ENCODE data around the gene SFT2D1. TPM values are rescaled to one million over a fixed set of nuclear protein-coding genes. Genes with fewer than 3 reads are reported as not detected.
A peak's percentile ranks its signal among the peaks of the same experiment; 100 is the strongest.

The SFT2D1 gene
- total RNA-seq, 1 donor from 2014 or later = 19.8 TPM

- DNase-seq (ENCODE audit: low read depth in 2 of 2) = no peak
These were observed 7.5 kb downstream of the SFT2D1 start for GRCh38 chr6:166334878-166335277.

- no peak for DNase-seq (ENCODE audit: low read depth in 2 of 2)
These were observed 9.0 kb downstream of the SFT2D1 start for GRCh38 chr6:166333172-166333995.

- DNase-seq (ENCODE audit: low read depth in 2 of 2) = no peak
These were observed 10.6 kb downstream of the SFT2D1 start for GRCh38 chr6:166331503-166332415.

GRCh38 chr6:166330612-166331011 lies 11.7 kb downstream of the SFT2D1 start:
- DNase-seq (ENCODE audit: low read depth in 2 of 2) = peak; percentile 52 to 58

- DNase-seq (ENCODE audit: low read depth in 2 of 2) = no peak
These were observed 16.8 kb downstream of the SFT2D1 start for GRCh38 chr6:166325383-166326042.

- DNase-seq (ENCODE audit: low read depth in 2 of 2) = no peak
These were observed 18.9 kb downstream of the SFT2D1 start for GRCh38 chr6:166323395-166323794.

GRCh38 chr6:166318649-166319600 lies 23.4 kb downstream of the SFT2D1 start:
- no peak for DNase-seq (ENCODE audit: low read depth in 2 of 2)

- DNase-seq (ENCODE audit: low read depth in 2 of 2) = no peak
These were observed 24.1 kb downstream of the SFT2D1 start for GRCh38 chr6:166318227-166318626.

GRCh38 chr6:166317261-166318212 lies 24.8 kb downstream of the SFT2D1 start:
- no peak for DNase-seq (ENCODE audit: low read depth in 2 of 2)

GRCh38 chr6:166315436-166315835 lies 26.9 kb downstream of the SFT2D1 start:
- DNase-seq (ENCODE audit: low read depth in 2 of 2) = no peak

GRCh38 chr6:166314454-166314853 lies 27.9 kb downstream of the SFT2D1 start:
- no peak for DNase-seq (ENCODE audit: low read depth in 2 of 2)

GRCh38 chr6:166313255-166314070 lies 28.9 kb downstream of the SFT2D1 start:
- peak; percentile 62 to 65 for DNase-seq (ENCODE audit: low read depth in 2 of 2)

GRCh38 chr6:166312832-166313231 lies 29.5 kb downstream of the SFT2D1 start:
- DNase-seq (ENCODE audit: low read depth in 2 of 2) = no peak

GRCh38 chr6:166310634-166311033 lies 31.7 kb downstream of the SFT2D1 start:
- DNase-seq (ENCODE audit: low read depth in 2 of 2) = no peak

- no peak for DNase-seq (ENCODE audit: low read depth in 2 of 2)
These were observed 32.4 kb downstream of the SFT2D1 start for GRCh38 chr6:166309977-166310376.

- no peak for DNase-seq (ENCODE audit: low read depth in 2 of 2)
These were observed 33.4 kb downstream of the SFT2D1 start for GRCh38 chr6:166308769-166309589.

GRCh38 chr6:166308033-166308768 lies 34.1 kb downstream of the SFT2D1 start, which contains the start of gene PRR18:
Gene PRR18, minus strand, starts transcription at chr6:166308392. Its CDS starts 250 bp downstream, at chr6:166308142.
- no peak for DNase-seq (ENCODE audit: low read depth in 2 of 2)

Measured in lung microvascular endothelial cell (primary cell).